Stimulated activated CD4-positive, alpha-beta T cell treated with anti-CD3 and anti-CD28 coated beads, TNF-alpha, amount 100 ng/mL, for 48 hours (primary cell): ENCODE measurements around the gene RAMP1.

Experiments used
- DNase-seq, 3 donors: peaks; one replicate each; pipeline ENCODE4 v3.0.0-alpha.2; 2020; ENCODE audit warnings: low read depth in 3 of 3

The RAMP1 gene

GRCh38 chr2:237917696-237918374, 58.4 kb downstream of the RAMP1 start:
- no peak for DNase-seq

GRCh38 chr2:237919593-237919992, 60.2 kb downstream of the RAMP1 start:
- DNase-seq: no peak

GRCh38 chr2:237920673-237921072, 61.2 kb downstream of the RAMP1 start:
- DNase-seq: no peak

GRCh38 chr2:237921967-237922492, 62.6 kb downstream of the RAMP1 start:
- DNase-seq: no peak

GRCh38 chr2:237922641-237923361, 63.4 kb downstream of the RAMP1 start:
- DNase-seq: no peak

- peak; percentile 49 to 79 (median 71) for DNase-seq
These were observed 64.2 kb downstream of the RAMP1 start for GRCh38 chr2:237923481-237924163.

- no peak for DNase-seq
These were observed 64.7 kb downstream of the RAMP1 start for GRCh38 chr2:237924164-237924534.

DNA sequence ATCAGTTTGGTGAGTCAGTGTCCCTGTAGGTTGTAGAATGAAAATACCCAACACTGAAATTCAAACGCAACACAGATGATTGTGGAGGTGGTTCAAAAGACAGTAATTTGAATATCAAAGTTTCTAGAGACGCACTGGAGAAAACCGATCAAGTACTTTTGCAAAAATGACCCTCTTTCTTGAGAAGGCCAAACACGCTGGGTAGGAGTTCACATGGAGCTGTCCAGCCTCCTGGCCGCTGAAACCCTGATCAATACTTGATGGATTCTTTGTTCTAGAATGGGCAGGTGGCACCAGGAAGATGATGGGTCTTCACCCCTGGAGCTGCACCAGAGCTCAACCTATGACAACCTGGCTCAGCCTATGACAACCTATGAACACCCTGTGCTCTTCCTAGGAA, 67.7 kb downstream of the RAMP1 start:
- no peak for DNase-seq

DNA sequence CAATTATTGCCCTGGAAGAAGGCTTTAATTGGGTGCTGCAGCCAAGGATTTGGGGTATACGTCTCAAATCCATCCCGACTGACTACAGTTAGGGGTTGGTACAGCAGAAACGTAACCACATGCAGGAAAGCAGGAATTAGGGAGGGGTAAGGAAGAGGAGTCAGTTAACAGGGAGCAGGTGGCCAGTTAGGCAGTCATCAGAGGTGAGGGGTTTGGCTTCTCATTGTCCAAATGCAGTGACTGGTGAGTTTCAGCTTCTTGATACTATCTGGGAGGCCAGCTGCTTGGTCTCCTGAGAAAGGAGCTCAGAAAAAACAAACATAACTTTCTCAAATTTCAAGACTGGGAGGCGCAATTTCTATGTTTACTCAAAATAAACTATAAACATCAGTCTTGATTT, 68.6 kb downstream of the RAMP1 start:
- DNase-seq: no peak

- no peak for DNase-seq
These were observed 70.6 kb downstream of the RAMP1 start for GRCh38 chr2:237929979-237930378.

- no peak for DNase-seq
These were observed 71.8 kb downstream of the RAMP1 start for GRCh38 chr2:237931205-237931721.

GRCh38 chr2:237932731-237933131, 73.3 kb downstream of the RAMP1 start:
- no peak for DNase-seq

DNA sequence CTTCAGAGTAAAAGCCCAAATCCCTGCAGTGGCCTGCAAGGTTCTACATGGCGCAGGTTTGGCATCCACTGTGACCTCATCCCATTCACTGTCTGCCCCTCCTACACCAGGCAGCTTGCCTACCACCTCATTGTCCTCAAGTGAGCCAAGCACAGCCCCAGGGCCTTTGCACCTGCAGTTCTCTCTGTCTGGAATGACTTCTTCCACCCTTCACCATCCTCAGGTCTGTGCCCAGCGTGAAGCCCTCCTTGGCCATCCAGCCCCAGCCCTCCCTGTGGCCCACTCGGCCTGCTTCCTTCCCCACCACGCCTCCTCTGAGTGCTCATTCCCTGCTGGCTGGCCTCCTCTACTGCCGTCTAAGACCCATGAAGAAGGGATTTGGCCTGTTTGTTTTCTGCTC, 74.8 kb downstream of the RAMP1 start:
- DNase-seq: no peak

- DNase-seq: no peak
These were observed 76.5 kb downstream of the RAMP1 start for GRCh38 chr2:237935740-237936452.

GRCh38 chr2:237939251-237939650, 79.8 kb downstream of the RAMP1 start:
- no peak for DNase-seq

DNA sequence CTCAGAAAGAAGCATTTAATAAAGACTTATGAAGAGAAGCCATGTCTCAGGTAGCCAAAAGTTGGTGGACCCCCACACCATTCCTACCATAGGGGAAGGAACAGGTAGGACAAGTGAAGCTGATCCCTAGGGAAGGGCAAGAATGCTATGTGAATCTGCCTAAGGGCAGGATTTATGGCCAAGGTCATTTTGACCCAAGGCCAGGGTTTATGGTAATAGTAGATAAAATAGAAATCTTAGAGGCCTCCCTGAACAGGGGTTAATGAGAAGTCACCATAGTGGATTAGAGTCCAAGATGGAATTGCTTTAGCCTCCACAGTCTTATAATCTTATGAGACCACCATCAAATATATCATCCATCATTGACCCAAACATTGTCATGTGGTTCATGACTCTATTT, 81.4 kb downstream of the RAMP1 start:
- DNase-seq: no peak

DNA sequence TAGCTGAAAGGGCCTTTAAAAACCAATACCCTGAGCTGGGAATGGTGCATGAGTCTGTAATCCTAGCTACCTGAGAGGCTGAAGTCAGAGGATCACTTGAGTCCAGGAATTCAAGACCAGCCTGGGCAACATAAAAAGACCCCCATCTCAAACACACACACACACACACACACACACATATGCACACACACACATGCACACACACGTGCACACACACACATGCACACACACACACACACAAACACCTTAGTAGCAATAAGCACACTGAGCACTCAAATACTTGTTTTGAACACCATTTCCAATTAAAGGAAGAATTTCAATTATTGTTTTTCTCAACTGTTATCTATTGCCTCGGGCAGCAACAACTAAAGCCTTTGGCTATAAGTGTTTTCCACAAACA, 81.8 kb downstream of the RAMP1 start:
- no peak for DNase-seq

- DNase-seq: no peak
These were observed 83.1 kb downstream of the RAMP1 start for GRCh38 chr2:237942513-237942899.

DNA sequence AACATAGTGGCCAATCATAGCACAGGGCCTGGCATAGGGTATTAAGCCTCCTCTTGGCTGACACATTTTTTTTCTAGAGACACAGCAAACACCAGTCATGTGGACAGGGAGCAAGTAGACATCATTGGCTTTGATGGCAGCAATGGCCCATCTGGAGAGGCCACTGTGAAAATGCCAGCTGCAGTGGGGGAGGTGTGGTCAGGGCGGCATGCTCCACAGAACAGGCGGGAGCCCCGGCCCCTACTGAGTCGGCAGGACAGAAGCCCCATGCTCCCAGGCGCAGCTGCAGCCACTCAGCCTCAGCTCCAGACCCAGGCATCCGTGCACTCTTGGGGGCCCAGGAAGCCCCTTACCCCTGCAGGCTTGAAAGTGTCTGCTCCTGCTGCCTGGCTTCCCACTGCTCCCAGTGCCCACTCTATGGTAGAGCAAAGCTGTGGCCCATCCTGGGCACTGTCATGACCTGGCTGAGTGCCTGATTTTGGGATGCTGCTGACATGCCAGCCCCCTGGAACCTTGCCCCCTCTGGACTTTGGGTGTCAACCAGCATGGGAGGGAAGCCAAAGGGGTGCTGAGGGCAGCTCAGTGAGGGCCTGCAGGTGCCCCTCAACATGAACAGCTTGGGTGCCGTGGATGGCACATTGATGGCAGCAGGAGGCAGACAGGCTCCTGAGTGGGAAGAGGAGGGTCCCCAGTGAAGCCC, 84.1 kb downstream of the RAMP1 start:
- DNase-seq: no peak

GRCh38 chr2:237944302-237944701, 84.9 kb downstream of the RAMP1 start:
- no peak for DNase-seq

DNA sequence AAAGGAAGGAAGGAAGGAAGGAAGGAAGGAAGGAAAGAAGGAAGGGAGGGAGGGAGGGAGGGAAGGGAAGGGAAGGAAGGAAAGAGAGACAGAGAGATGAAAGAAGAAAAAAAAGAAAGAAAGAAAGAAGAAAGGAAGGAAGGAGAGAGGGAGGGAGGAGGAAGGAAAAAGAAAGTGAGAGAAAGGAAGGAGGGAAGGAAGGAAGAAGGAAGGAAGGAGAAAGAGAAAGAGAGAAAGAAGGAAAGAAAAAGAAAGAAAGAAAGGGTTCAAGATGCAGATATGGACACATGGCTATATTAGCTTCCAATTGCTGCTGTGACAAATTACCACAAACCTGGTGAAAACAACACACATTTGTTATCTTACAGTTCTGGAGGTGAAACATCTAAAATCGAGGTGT, 87.0 kb downstream of the RAMP1 start:
- DNase-seq: no peak
